GM19043 (cell line): ENCODE data around the gene NOP56.
A peak's percentile ranks its signal among the peaks of the same experiment; 100 is the strongest.

Experiments used
- ATAC-seq: cut with Tn5 transposase; IDR thresholded peaks from one replicate; pipeline ENCODE4 v1.9.1; 2021; ENCODE audit warnings: low read depth; ENCODE audit not compliant: unreplicated experiment

NOP56 gene

GRCh38 chr20:2640899-2641298 is 11.5 kb upstream of the NOP56 start:
- no peak for ATAC-seq

- ATAC-seq: no peak
Observed at GRCh38 chr20:2643708-2644107, 8.7 kb upstream of the NOP56 start.

DNA sequence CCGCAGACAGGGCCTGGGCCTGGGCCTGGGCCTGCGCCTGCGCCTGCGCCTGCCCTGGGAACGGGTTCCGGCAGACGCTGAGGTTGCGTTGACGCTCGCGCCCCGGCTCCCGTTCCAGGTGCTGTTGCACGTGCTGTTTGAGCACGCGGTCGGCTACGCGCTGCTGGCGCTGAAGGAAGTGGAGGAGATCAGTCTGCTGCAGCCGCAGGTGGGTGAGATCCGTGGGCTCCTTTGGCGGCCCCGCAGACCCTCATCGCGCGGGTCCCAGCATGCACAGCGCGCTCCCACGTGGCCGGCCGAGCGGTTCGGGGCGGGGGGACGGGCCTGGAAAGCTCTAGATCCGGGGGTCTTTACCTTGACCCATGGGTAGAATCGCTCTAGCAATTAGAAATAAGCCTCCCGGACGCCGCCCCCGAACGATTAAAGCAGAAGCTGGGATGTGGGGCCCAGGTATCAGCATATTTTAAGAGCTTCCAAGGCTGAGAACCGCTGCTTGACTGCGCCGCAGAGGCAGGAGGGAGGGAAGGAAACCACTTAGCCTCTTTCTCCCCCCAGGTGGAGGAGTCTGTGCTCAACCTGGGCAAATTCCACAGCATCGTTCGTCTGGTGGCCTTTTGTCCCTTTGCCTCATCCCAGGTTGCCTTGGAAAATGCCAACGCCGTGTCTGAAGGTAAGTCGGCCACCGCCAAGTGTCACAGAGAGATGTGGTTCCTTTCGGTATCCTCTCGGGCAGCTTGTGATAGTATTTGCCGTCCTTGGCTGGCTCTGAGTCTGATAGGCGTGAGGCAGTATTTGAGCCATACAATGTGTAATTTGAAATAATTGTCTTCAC is 508 bp downstream of the NOP56 start:
- peak; percentile 32 for ATAC-seq

- no peak for ATAC-seq
Observed at GRCh38 chr20:2653556-2654383, 1.3 kb downstream of the NOP56 start.

- no peak for ATAC-seq
Observed at GRCh38 chr20:2654384-2654822, 2.0 kb downstream of the NOP56 start.

DNA sequence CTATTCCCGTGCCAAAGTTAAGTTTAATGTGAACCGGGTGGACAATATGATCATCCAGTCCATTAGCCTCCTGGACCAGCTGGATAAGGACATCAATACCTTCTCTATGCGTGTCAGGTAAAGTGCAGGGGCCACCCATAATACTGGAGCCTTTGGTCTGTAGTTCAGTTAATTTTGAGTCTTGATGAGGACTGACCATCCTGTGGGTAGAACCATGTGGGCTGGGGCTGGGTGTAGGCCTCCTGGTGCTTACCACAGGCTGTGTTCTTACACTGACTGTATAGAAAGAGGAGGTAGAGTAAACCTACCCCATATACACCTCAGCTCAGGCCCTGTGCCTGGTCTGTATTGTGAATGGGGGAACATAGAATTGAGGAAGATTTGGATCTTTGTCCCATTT is 2.4 kb downstream of the NOP56 start:
- no peak for ATAC-seq

DNA sequence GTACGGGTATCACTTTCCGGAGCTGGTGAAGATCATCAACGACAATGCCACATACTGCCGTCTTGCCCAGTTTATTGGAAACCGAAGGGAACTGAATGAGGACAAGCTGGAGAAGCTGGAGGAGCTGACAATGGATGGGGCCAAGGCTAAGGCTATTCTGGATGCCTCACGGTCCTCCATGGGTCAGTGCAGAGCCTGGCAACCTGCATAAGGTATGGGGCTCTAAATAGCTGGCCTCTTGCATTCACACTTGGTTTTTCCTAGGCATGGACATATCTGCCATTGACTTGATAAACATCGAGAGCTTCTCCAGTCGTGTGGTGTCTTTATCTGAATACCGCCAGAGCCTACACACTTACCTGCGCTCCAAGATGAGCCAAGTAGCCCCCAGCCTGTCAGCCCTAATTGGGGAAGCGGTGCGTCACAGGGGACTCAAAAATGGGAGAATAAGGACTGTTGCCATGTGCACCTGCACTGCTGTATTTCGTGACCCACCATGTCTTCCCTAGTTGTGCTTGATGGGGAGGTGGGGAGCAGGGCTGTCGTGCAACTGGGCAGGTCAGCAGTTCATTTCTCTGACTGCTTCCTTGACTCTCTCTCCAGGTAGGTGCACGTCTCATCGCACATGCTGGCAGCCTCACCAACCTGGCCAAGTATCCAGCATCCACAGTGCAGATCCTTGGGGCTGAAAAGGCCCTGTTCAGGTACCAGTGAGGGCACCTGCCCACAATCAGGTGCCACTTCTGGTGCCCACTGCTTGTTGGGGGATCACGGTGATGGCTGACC is 3.1 kb downstream of the NOP56 start:
- ATAC-seq: no peak

DNA sequence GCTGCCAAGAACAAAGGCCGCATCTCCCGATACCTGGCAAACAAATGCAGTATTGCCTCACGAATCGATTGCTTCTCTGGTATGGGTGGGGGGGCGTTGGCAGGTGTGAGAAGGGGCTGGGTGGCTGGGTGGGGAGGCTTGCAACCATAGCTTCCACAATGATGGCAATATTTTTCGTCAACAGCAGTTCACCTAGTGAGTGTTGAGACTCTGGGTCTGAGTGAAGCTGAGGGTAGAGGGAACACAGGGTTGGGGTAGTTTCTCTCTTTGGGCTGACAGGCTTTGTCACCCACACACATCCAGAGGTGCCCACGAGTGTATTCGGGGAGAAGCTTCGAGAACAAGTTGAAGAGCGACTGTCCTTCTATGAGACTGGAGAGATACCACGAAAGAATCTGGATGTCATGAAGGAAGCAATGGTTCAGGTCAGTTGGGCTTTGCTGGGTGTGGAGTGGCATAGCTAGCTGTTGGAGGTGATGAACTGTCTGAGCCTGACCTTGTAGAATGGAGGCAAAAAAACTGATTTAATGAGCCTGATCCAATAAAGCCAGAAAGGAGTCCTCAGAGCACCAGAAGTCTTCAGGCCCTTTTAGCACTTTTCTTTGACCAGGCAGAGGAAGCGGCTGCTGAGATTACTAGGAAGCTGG is 4.2 kb downstream of the NOP56 start:
- no peak for ATAC-seq

- no peak for ATAC-seq
Observed at GRCh38 chr20:2657241-2657640, 4.8 kb downstream of the NOP56 start.

- ATAC-seq: no peak
Observed at GRCh38 chr20:2657674-2658073, 5.2 kb downstream of the NOP56 start.

DNA sequence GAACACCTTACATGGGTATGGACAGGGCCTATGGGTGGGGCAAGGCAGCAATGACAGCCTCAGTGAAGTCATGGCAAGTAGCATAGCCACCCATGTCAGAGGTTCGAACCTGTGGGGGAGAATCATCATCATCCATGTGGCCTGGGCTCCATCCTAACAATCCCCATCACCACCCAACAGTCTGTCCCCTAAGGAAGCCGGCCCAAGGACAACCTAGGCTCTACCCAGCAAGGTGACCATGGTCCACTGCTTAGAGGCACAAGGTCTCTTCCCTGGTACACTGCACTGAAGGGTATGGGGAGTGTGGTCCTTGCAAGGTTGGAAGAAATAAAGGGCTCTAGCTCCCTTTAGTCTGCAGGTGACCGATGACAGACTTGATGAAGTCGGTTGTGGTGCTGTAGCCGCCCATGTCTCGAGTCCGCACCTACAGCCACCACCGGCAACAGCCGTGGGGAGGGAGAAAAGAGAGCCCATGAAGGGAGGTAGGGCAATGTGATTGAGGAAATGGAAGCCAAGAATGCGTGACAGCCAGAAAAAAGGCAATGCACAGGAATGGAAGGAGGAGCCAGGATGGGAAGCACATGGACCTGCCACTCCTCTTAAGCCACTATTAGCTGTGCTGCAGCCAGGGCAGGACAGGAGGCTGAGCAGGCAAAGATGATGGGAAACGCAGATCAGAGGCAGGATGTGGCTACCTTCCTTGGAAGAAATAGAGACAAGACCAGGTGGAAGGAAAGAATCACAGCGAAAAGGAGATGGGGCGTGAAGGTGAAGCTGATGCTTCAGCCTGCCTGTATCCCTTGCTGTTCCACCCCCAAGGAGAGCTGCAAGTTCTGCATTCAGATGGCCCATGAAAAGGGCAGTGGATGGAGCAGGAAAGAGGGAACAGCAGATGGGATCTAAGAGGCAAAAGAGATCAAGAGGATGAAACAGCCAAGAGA is 6.3 kb downstream of the NOP56 start:
- no peak for ATAC-seq

GRCh38 chr20:2659547-2659946 is 7.1 kb downstream of the NOP56 start:
- no peak for ATAC-seq

DNA sequence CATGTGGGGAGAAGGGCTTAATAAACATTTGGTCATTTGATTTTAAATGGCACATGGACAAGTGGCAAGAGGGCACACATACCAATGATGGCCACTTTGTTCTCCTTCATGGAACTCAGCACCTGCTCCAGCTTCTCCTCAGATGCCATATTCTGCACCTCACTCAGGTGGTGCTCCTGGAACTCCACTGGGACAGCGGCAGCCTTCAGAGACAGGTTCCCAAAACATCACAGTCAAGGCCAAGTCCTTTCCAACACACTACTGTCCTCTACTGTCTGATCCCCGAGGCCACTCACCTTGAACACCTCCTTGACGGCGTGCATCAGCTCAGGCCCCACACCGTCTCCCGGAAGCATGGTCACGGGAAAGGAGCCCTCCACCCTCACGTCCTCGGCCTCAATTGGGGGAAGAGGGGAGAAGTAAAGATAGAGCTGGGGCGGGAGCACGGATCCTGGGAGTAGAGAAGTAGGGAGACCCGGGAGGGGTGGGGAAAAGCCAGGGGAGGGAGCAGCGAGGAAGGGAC is 11.0 kb downstream of the NOP56 start:
- ATAC-seq: no peak

DNA sequence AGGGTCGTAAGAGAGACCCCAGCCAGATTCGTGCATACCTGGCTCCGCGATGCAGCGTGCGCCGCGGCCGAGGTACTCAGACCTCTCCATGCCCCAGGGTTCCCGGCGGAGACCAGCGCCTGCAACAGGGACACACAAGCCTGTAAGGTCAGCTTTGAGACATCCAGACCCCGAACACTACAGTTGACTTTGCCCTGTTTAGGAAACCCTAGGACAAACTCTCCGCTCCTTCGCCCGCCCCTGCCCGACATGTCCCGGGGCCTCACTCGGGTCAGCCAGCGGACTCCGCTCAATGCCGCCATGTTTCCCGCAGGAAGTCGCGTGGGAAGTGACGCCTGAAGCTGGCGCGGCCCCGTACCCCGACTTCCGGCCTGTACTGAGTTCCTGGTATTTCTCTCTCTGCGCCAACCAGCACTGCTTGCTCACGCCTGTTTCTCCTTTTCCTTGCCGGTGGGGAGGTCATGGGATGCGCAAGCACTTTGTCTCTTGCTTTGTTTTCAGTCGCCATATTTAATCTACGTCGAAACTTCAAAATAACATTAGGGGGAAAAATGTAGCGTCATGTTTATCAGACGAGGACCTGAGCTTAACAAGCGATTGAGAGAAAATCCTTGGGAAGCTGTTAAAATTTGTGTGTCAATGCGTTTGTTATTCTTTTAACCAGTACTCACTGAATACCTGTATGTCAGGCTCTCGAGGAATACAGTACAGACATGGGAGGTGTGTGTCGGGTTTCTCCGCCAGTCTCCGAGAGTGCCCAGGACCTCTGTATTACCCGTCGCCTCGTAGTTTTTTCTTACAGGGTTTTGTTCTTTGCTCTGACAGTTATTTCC is 11.7 kb downstream of the NOP56 start, which contains the start of gene IDH3B:
TSS of gene IDH3B (minus strand) at position 330 of the 833 bp plus-strand sequence. CDS start at position 302, 28 bp downstream.
- ATAC-seq: peak; percentile 87

- ATAC-seq: no peak
Observed at GRCh38 chr20:2671977-2672376, 19.5 kb downstream of the NOP56 start.

DNA sequence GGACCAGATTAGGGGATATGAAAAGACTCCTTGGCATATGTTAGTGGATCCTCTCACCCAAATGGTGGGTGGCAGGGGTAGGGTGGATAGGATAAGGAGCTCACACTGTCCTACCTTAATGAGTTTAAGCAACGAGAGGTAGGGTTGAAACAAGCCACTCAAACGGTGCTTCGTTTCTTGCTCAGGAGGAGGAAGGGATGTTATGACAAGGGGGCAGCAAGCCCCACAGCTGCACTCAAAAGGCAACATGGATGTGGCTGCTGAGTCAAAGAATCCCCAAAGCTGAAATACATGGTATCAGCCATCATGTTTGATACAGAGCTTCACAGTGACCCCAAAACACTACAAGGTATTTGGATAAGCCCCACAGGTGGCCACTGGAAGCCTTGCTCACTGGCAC is 20.0 kb downstream of the NOP56 start:
- no peak for ATAC-seq

DNA sequence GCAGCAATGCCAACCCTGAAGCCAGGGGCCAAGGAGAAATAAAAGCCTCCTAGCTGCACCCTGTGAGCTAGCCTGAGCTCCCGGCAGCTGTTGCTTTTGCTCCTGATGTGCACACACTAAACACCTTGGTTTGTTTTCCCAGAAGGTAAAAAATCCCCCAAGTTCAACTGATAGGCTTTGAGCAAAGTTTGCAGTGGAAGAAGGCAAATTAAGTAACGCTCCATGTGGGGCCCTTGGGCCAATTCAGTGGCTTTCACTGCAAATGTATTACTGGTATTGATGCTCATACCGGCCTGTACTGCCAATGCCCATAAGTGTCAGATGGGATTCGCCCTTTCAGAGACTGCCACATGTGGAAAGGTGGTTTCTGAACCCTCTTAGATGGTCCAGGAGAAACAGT is 21.0 kb downstream of the NOP56 start:
- no peak for ATAC-seq

DNA sequence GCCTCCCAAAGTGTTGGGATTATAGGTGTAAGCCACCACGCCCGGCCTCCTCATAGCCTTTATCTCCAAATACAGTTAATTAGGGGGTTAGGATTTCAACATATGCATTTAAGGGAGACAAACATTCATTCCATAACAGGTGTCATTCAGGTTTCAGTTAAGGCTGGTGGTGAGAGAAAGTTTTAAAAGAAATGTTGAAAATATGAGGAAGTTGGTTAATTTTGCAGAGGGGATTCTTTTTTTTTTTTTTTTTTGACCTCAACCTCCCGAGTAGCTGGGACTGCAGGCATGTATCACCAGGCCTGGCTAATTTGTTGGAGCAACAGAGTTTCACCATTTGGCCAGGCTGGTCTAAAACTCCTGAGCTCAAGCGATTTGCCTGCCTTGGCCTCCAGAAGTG is 27.6 kb downstream of the NOP56 start:
- ATAC-seq: no peak
